ENCODE results near the gene NELFA. TPM values are rescaled to one million over a fixed set of nuclear protein-coding genes. Genes with fewer than 3 reads are reported as not detected.

Gene NELFA
- total and polyA plus RNA-seq, 9 donors = 14.8 to 32.5 (median 23.3) TPM

DNA sequence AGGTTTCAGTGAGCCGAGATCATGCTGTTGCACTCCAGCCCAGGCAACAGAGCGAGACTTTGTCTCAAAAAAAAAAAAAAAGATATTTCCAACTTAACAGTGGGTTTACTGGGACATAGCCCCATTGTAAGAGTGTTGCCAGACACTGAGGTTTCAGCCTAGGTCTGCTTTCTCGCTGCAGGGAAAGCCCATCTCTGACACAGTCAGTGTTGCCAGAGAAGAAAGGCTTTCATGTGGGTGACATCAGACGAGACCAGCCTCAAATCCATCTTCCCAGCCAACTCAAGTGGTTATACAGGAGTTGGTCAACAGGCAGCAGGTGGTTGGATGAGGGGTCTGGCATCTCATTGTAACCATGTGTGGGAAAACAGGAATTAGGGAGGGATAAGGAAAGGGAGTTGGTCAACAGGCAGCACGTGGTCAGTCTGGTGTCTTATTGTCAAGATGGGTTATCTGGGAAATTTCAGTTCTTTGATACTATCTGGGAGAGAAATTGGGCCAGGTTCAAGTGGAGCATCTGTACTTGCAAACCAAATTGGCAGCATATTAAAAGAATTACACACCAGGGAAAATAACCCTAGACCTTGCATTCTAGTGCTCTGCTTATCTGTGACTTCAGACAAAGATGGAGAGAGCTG is 41.1 kb downstream of the NELFA start:
- peaks cover 54% of the 10 kb centered on the region for H3K36me3 ChIP-seq (ENCODE audit: control insufficient read depth, insufficient read depth, low read length)
- no peak for DNase-seq

GRCh38 chr4:1964971-1965370 is 43.8 kb downstream of the NELFA start:
- no peak for DNase-seq
- Histone ChIP-seq H3K4me3 (ENCODE audit: low read length) (no peak overlapping the region), H3K27me3 (ENCODE audit: control insufficient read depth, insufficient read depth, low read length) (no peaks in the 10 kb centered on the region), H3K9me3 (replicated peaks; ENCODE audit: control insufficient read depth, low read depth, low read length) (no peaks in the 10 kb centered on the region), H3K36me3 (ENCODE audit: control insufficient read depth, insufficient read depth, low read length) (peaks cover 58% of the 10 kb centered on the region), H3K4me1 (ENCODE audit: control insufficient read depth, insufficient read depth, low read length) (peaks cover 3% of the 10 kb centered on the region), H3K27ac (ENCODE audit: low read length) (no peak overlapping the region)
- no CpG with 5 or more reads among the region's 1 CpG for WGBS (ENCODE audit: insufficient coverage)

More for the DNA sequence above, 41.1 kb downstream of the NELFA start:
- no peaks in the 10 kb centered on the region for H3K9me3 ChIP-seq (replicated peaks; ENCODE audit: control insufficient read depth, low read depth, low read length)
- no peak overlapping the region for H3K4me3 ChIP-seq (ENCODE audit: low read length)
- H3K4me1 ChIP-seq (ENCODE audit: control insufficient read depth, insufficient read depth, low read length) = no peaks in the 10 kb centered on the region
- H3K27ac ChIP-seq (ENCODE audit: low read length) = no peak overlapping the region
- H3K27me3 ChIP-seq (ENCODE audit: control insufficient read depth, insufficient read depth, low read length) = no peaks in the 10 kb centered on the region
- WGBS (ENCODE audit: insufficient coverage) = 83% methylated on average over 1 of the region's 5 CpGs

DNA sequence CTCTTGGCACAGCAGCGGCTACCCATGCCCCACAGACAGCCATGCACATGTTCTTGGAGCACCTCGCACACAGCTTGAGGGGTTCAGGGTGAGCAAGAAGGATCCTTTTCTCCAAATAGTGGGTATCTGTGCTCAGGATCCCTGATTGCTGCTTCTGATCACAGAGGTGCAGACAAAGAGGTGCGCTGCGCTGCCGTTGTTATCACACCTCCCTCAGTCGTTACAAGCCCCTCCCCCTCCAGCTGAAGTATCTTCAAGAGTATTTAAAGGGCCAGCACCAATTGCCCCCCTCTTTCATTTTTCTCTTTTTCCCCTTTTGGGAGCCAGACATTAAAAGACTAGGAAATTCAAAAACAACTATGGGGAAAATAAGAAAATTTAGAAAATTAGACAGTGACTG is 44.3 kb downstream of the NELFA start:
- no peak overlapping the region for H3K27ac ChIP-seq (ENCODE audit: low read length)
- peaks cover 62% of the 10 kb centered on the region for H3K36me3 ChIP-seq (ENCODE audit: control insufficient read depth, insufficient read depth, low read length)
- 27% methylated on average over 5 of the region's 6 CpGs for WGBS (ENCODE audit: insufficient coverage)
- H3K4me3 ChIP-seq (ENCODE audit: low read length) = no peak overlapping the region
- H3K9me3 ChIP-seq (replicated peaks; ENCODE audit: control insufficient read depth, low read depth, low read length) = no peaks in the 10 kb centered on the region
- peaks cover 3% of the 10 kb centered on the region for H3K4me1 ChIP-seq (ENCODE audit: control insufficient read depth, insufficient read depth, low read length)
- H3K27me3 ChIP-seq (ENCODE audit: control insufficient read depth, insufficient read depth, low read length) = no peaks in the 10 kb centered on the region
- DNase-seq = no peak

DNA sequence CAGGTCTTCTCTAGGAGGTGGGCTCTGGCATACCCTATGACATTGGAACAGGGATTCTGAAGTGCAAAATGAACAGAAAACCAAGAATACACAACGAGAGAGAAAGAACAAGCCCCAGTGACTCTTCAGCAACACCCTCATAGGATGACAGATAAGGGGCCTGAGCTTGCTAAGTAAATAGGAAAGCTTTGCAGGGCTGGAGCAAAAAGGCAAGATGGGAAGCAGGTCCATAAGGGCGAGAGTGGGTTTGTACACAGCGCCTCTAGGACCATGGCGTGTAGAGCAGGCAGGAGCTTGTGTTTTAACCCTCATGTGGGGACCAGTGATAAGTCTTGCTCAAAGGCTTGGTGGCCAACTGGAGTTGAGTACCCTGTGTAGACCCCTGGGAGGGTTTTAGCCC is 45.8 kb downstream of the NELFA start:
- 87% methylated on average over 3 of the region's 4 CpGs for WGBS (ENCODE audit: insufficient coverage)
- Histone ChIP-seq H3K27ac (ENCODE audit: low read length) (no peak overlapping the region), H3K36me3 (ENCODE audit: control insufficient read depth, insufficient read depth, low read length) (peaks cover 67% of the 10 kb centered on the region)

DNA sequence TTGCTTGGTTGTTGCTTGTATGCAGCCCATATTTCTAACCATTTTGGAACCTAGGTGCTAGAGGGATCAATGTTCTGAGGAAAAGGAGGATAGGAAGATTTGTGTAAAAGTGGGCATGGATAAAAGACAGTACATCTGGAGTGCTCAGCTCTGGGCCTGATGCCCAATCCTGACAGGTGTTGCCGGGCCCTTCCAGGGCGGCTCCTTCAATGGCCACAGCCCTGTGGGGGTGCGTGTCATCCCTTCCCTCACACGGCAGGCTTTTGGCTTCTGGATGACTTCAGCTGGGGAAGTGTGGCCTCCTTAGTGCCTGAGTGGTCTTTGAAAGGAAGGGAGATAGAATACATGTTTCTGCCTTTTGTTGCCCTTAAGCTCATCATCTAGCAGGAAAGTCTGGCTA is 47.2 kb downstream of the NELFA start:
- Histone ChIP-seq H3K4me1 (ENCODE audit: control insufficient read depth, insufficient read depth, low read length) (peaks cover 3% of the 10 kb centered on the region), H3K4me3 (ENCODE audit: low read length) (no peak overlapping the region), H3K9me3 (replicated peaks; ENCODE audit: control insufficient read depth, low read depth, low read length) (no peaks in the 10 kb centered on the region), H3K27me3 (ENCODE audit: control insufficient read depth, insufficient read depth, low read length) (no peaks in the 10 kb centered on the region), H3K27ac (ENCODE audit: low read length) (no peak overlapping the region), H3K36me3 (ENCODE audit: control insufficient read depth, insufficient read depth, low read length) (peaks cover 77% of the 10 kb centered on the region)
- DNase-seq = no peak
- WGBS (ENCODE audit: insufficient coverage) = 65% methylated on average over 2 of the region's 4 CpGs

More for the DNA sequence above, 45.8 kb downstream of the NELFA start:
- no peaks in the 10 kb centered on the region for H3K9me3 ChIP-seq (replicated peaks; ENCODE audit: control insufficient read depth, low read depth, low read length)
- no peak for DNase-seq
- peaks cover 3% of the 10 kb centered on the region for H3K4me1 ChIP-seq (ENCODE audit: control insufficient read depth, insufficient read depth, low read length)
- no peaks in the 10 kb centered on the region for H3K27me3 ChIP-seq (ENCODE audit: control insufficient read depth, insufficient read depth, low read length)
- H3K4me3 ChIP-seq (ENCODE audit: low read length) = no peak overlapping the region

DNA sequence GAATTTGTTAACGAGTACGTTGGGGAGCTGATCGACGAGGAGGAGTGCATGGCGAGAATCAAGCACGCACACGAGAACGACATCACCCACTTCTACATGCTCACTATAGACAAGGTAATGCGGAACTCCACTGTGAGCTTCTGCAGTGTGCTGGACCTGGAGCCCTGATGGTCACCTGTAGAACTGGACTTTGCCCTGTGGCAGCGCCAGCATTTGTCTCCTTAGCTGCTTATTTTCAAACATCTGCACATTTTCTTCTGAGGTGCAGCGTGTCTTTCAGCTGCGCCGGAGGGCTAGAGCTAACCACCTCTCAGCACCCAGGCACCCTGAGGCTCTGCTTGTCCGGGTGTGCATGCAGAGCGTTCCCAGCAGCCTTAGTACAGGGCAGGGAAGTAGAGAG is 47.7 kb downstream of the NELFA start:
- no peaks in the 10 kb centered on the region for H3K9me3 ChIP-seq (replicated peaks; ENCODE audit: control insufficient read depth, low read depth, low read length)
- H3K27ac ChIP-seq (ENCODE audit: low read length) = no peak overlapping the region
- peaks cover 79% of the 10 kb centered on the region for H3K36me3 ChIP-seq (ENCODE audit: control insufficient read depth, insufficient read depth, low read length)
- no peak for DNase-seq
- H3K27me3 ChIP-seq (ENCODE audit: control insufficient read depth, insufficient read depth, low read length) = no peaks in the 10 kb centered on the region
- no peak overlapping the region for H3K4me3 ChIP-seq (ENCODE audit: low read length)
- 94% methylated on average over 13 of the region's 15 CpGs for WGBS (ENCODE audit: insufficient coverage)
- H3K4me1 ChIP-seq (ENCODE audit: control insufficient read depth, insufficient read depth, low read length) = peaks cover 3% of the 10 kb centered on the region

GRCh38 chr4:1960170-1960825 is 48.5 kb downstream of the NELFA start:
- Histone ChIP-seq H3K4me1 (ENCODE audit: control insufficient read depth, insufficient read depth, low read length) (peaks cover 3% of the 10 kb centered on the region), H3K9me3 (replicated peaks; ENCODE audit: control insufficient read depth, low read depth, low read length) (no peaks in the 10 kb centered on the region), H3K27me3 (ENCODE audit: control insufficient read depth, insufficient read depth, low read length) (no peaks in the 10 kb centered on the region), H3K27ac (ENCODE audit: low read length) (no peak overlapping the region), H3K4me3 (ENCODE audit: low read length) (no peak overlapping the region), H3K36me3 (ENCODE audit: control insufficient read depth, insufficient read depth, low read length) (peaks cover 84% of the 10 kb centered on the region)
- 78% methylated on average over 2 of the region's 7 CpGs for WGBS (ENCODE audit: insufficient coverage)
- DNase-seq = no peak

DNA sequence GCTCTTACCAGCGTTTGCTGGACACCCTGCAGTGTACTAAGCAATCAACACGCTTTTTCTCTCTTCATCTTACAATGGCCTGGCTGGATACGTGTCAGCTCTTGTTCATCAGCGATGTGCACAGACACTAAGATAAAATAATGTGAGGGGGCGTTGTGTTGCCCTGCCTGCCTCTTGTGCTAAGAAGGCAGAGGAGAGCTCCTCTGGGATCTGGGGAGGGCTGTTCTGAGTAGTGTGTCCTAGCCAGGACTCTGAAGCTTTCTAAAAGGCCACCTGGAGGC is 49.7 kb downstream of the NELFA start:
- H3K4me3 ChIP-seq (ENCODE audit: low read length) = no peak overlapping the region
- WGBS (ENCODE audit: insufficient coverage) = 100% methylated on average over 1 of the region's 5 CpGs

GRCh38 chr4:1958276-1959103 is 50.3 kb downstream of the NELFA start:
- DNase-seq = no peak
- Histone ChIP-seq H3K27me3 (ENCODE audit: control insufficient read depth, insufficient read depth, low read length) (no peaks in the 10 kb centered on the region), H3K9me3 (replicated peaks; ENCODE audit: control insufficient read depth, low read depth, low read length) (no peaks in the 10 kb centered on the region), H3K4me1 (ENCODE audit: control insufficient read depth, insufficient read depth, low read length) (peaks cover 3% of the 10 kb centered on the region), H3K4me3 (ENCODE audit: low read length) (no peak overlapping the region), H3K36me3 (ENCODE audit: control insufficient read depth, insufficient read depth, low read length) (peaks cover 86% of the 10 kb centered on the region), H3K27ac (ENCODE audit: low read length) (no peak overlapping the region)
- WGBS (ENCODE audit: insufficient coverage) = 86% methylated on average over 10 of the region's 15 CpGs

More for the DNA sequence above, 49.7 kb downstream of the NELFA start:
- no peak for DNase-seq
- Histone ChIP-seq H3K27me3 (ENCODE audit: control insufficient read depth, insufficient read depth, low read length) (no peaks in the 10 kb centered on the region), H3K4me1 (ENCODE audit: control insufficient read depth, insufficient read depth, low read length) (peaks cover 3% of the 10 kb centered on the region), H3K36me3 (ENCODE audit: control insufficient read depth, insufficient read depth, low read length) (peaks cover 86% of the 10 kb centered on the region), H3K9me3 (replicated peaks; ENCODE audit: control insufficient read depth, low read depth, low read length) (no peaks in the 10 kb centered on the region), H3K27ac (ENCODE audit: low read length) (no peak overlapping the region)

DNA sequence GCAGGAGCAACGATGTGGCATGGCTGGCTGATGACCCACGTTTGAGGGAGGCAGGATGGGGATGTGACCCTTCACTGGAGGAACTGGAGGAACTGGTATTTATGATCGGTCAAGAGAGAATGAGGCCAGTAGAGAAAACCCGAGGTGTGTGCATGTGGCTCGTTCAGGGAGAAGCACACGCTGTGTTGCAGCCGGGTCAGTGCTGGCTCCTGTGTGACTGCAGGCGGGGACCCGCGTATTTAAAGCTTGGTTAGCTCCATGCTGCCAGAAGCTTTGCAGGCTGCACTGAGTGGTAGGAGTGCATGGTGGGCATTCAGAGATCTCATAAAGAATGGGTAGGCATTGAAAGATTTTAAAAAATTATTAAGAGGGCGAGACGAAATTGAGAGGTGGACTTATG is 52.1 kb downstream of the NELFA start:
- H3K9me3 ChIP-seq (replicated peaks; ENCODE audit: control insufficient read depth, low read depth, low read length) = no peaks in the 10 kb centered on the region

More for the DNA sequence above, 52.1 kb downstream of the NELFA start:
- Histone ChIP-seq H3K36me3 (ENCODE audit: control insufficient read depth, insufficient read depth, low read length) (peaks cover 88% of the 10 kb centered on the region), H3K27ac (ENCODE audit: low read length) (no peak overlapping the region), H3K4me3 (ENCODE audit: low read length) (no peak overlapping the region), H3K27me3 (ENCODE audit: control insufficient read depth, insufficient read depth, low read length) (no peaks in the 10 kb centered on the region), H3K4me1 (ENCODE audit: control insufficient read depth, insufficient read depth, low read length) (peaks cover 2% of the 10 kb centered on the region)
- 88% methylated on average over 12 of the region's 12 CpGs for WGBS (ENCODE audit: insufficient coverage)
- DNase-seq = no peak
